Activated CD4-positive, alpha-beta T cell treated with anti-CD3 and anti-CD28 coated beads, Interleukin-10, Interleukin-2, amounts not matched to agents 100 ng/mL and 50 ng/mL, durations not matched to agents 16 hours and 8 hours (primary cell): Measurements from ENCODE around the gene UNC13A.

Source experiments
- DNase-seq: peaks from one replicate; pipeline ENCODE4 v3.0.0-alpha.2; 2020

Gene UNC13A

GRCh38 chr19:17624314-17624991 is 63.7 kb downstream of the UNC13A start:
- no peak for DNase-seq

GRCh38 chr19:17623224-17623935 is 64.8 kb downstream of the UNC13A start:
- no peak for DNase-seq

- no peak for DNase-seq
These were observed 67.5 kb downstream of the UNC13A start for GRCh38 chr19:17620696-17621095.

- no peak for DNase-seq
These were observed 69.2 kb downstream of the UNC13A start for GRCh38 chr19:17618936-17619335.

GRCh38 chr19:17618281-17618903 is 69.8 kb downstream of the UNC13A start:
- no peak for DNase-seq

- DNase-seq = no peak
These were observed 70.4 kb downstream of the UNC13A start for GRCh38 chr19:17617807-17618192.

- peak; percentile 8 for DNase-seq
These were observed 71.0 kb downstream of the UNC13A start for GRCh38 chr19:17616961-17617806.

- no peak for DNase-seq
These were observed 71.5 kb downstream of the UNC13A start for GRCh38 chr19:17616686-17616960.

- no peak for DNase-seq
These were observed 72.1 kb downstream of the UNC13A start for GRCh38 chr19:17615889-17616685.

- no peak for DNase-seq
These were observed 73.7 kb downstream of the UNC13A start for GRCh38 chr19:17614476-17614875.

- DNase-seq = no peak
These were observed 76.5 kb downstream of the UNC13A start for GRCh38 chr19:17611462-17612244.

- peak; percentile 26 for DNase-seq
These were observed 77.8 kb downstream of the UNC13A start for GRCh38 chr19:17610384-17610783.

- DNase-seq = no peak
These were observed 80.2 kb downstream of the UNC13A start for GRCh38 chr19:17607936-17608335.

- no peak for DNase-seq
These were observed 81.5 kb downstream of the UNC13A start for GRCh38 chr19:17606590-17607185.

- DNase-seq = peak; percentile 82
These were observed 82.2 kb downstream of the UNC13A start for GRCh38 chr19:17605761-17606589.

- DNase-seq = no peak
These were observed 83.0 kb downstream of the UNC13A start for GRCh38 chr19:17605117-17605516.

- DNase-seq = no peak
These were observed 83.7 kb downstream of the UNC13A start for GRCh38 chr19:17604372-17605025.

- no peak for DNase-seq
These were observed 85.2 kb downstream of the UNC13A start for GRCh38 chr19:17602872-17603510.

GRCh38 chr19:17602217-17602616 is 85.9 kb downstream of the UNC13A start:
- DNase-seq = no peak
